ENCODE results near the gene NEK3.
"Not testable (repeated sequence)": the region's sequence is repeated elsewhere in the genome, so short reads cannot be mapped to it uniquely, and the experiment has no call there.

DNA sequence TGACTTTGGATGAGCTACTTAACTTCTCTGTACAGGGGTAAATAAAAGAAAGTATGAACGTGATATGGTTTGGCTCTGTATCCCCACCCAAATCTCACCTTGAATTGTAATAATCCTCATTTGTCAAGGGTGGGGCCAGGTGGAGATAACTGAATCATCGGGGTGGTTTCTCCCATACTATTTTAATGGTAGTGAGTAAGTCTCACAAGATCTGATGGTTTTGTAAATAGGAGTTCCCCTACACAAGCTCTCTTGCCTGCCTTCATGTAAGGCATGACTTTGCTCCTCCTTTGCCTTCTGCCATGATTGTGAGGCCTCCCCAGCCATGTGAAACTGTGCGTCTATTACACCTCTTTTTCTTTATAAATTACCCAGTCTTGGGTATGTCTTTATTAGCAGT, 74.4 kb downstream of the NEK3 start:
- TF ChIP-seq, protein P1, sequence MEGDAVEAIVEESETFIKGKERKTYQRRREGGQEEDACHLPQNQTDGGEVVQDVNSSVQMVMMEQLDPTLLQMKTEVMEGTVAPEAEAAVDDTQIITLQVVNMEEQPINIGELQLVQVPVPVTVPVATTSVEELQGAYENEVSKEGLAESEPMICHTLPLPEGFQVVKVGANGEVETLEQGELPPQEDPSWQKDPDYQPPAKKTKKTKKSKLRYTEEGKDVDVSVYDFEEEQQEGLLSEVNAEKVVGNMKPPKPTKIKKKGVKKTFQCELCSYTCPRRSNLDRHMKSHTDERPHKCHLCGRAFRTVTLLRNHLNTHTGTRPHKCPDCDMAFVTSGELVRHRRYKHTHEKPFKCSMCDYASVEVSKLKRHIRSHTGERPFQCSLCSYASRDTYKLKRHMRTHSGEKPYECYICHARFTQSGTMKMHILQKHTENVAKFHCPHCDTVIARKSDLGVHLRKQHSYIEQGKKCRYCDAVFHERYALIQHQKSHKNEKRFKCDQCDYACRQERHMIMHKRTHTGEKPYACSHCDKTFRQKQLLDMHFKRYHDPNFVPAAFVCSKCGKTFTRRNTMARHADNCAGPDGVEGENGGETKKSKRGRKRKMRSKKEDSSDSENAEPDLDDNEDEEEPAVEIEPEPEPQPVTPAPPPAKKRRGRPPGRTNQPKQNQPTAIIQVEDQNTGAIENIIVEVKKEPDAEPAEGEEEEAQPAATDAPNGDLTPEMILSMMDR (IDR thresholded peaks at IDR 0.05; ENCODE audit: poor library complexity): not testable (repeated sequence)
- TF ChIP-seq EZH2 (IDR thresholded peaks at IDR 0.05; ENCODE audit: borderline replicate concordance): not testable (repeated sequence)
